Measurements from ENCODE around the gene GORASP1.

Gene GORASP1

GRCh38 chr3:39125841-39126500, 18.5 kb upstream of the GORASP1 start:
- Histone ChIP-seq H3K4me3 (ENCODE audit: low read depth, low read length) (no peak overlapping the region), H3K9me3 (ENCODE audit: control insufficient read depth, insufficient read depth, low read depth, low read length) (no peaks in the 10 kb centered on the region), H3K4me1 (ENCODE audit: control insufficient read depth, insufficient read depth, low read length) (no peaks in the 10 kb centered on the region), H3K27ac (ENCODE audit: extremely low read depth, low read depth, low read length) (no peak overlapping the region), H3K36me3 (ENCODE audit: control insufficient read depth in 2 of 2, insufficient read depth in 1 of 2, low read length in 2 of 2) (no peaks in the 10 kb centered on the region)
- ChIA-PET POLR2A (interaction anchor here (0.9 to 1.3 kb wide), 2 partner anchors 60 to 162 kb away, joined by 3 to 4 read pairs; no protein-coding TSS in a partner anchor), CTCF (interaction anchor here (0.6 to 8.1 kb wide), 25 partner anchors 8 to 376 kb away, joined by 3 to 145 read pairs (median 4); partner anchors contain the start of genes CX3CR1, GORASP1 and TTC21A)
- TF ChIP-seq ZNF398 (tag by site-specific recombination; IDR thresholded peaks at IDR 0.05) (0 out of 2 replicates have a peak, but pooled peaks have one; percentile 8), ZFP69B (tag by site-specific recombination; IDR thresholded peaks at IDR 0.05) (no peak), ZNF473 (tag by site-specific recombination; IDR thresholded peaks at IDR 0.05) (no peak), ZSCAN30 (tag by site-specific recombination; IDR thresholded peaks at IDR 0.05) (no peak), ZNF37A (tag by site-specific recombination; IDR thresholded peaks at IDR 0.05) (no peak)

GRCh38 chr3:39124876-39125840, 17.7 kb upstream of the GORASP1 start:
- H3K27ac ChIP-seq (ENCODE audit: extremely low read depth, low read depth, low read length) = no peak overlapping the region
- CTCF ChIA-PET = interaction anchor here (0.6 to 8.1 kb wide), 19 partner anchors 9 to 306 kb away, joined by 3 to 145 read pairs (median 5); partner anchors contain the start of genes CX3CR1, GORASP1 and TTC21A
- no peak overlapping the region for H3K4me3 ChIP-seq (ENCODE audit: low read depth, low read length)
- H3K9me3 ChIP-seq (ENCODE audit: control insufficient read depth, insufficient read depth, low read depth, low read length) = no peaks in the 10 kb centered on the region
- no peaks in the 10 kb centered on the region for H3K36me3 ChIP-seq (ENCODE audit: control insufficient read depth in 2 of 2, insufficient read depth in 1 of 2, low read length in 2 of 2)
- no peaks in the 10 kb centered on the region for H3K4me1 ChIP-seq (ENCODE audit: control insufficient read depth, insufficient read depth, low read length)
- POLR2A ChIA-PET = interaction anchor here (0.9 to 1.3 kb wide), 3 partner anchors 27 to 163 kb away, joined by 3 to 4 read pairs (median 3); no protein-coding TSS in a partner anchor
- TF ChIP-seq ZBTB10 (tag by site-specific recombination; IDR thresholded peaks at IDR 0.05) (no peak), ZNF449 (tag by site-specific recombination; IDR thresholded peaks at IDR 0.05) (no peak), ZNF654 (tag by site-specific recombination; IDR thresholded peaks at IDR 0.05; ENCODE audit: low read depth) (0 out of 2 replicates have a peak, but pooled peaks have one; percentile 7)

GRCh38 chr3:39122813-39123212, 15.4 kb upstream of the GORASP1 start:
- H3K4me3 ChIP-seq (ENCODE audit: low read depth, low read length) = no peak overlapping the region
- H3K4me1 ChIP-seq (ENCODE audit: control insufficient read depth, insufficient read depth, low read length) = no peaks in the 10 kb centered on the region
- no peaks in the 10 kb centered on the region for H3K36me3 ChIP-seq (ENCODE audit: control insufficient read depth in 2 of 2, insufficient read depth in 1 of 2, low read length in 2 of 2)
- no peak overlapping the region for H3K27ac ChIP-seq (ENCODE audit: extremely low read depth, low read depth, low read length)
- POLR2A ChIA-PET = no interaction called here
- CTCF ChIA-PET = interaction anchor here (1.0 to 6.6 kb wide), 4 partner anchors 22 to 169 kb away, joined by 3 to 64 read pairs (median 4); no protein-coding TSS in a partner anchor
- H3K9me3 ChIP-seq (ENCODE audit: control insufficient read depth, insufficient read depth, low read depth, low read length) = no peaks in the 10 kb centered on the region
- TF ChIP-seq ZNF544 (tag by site-specific recombination; IDR thresholded peaks at IDR 0.05) (no peak), SP2 (tag by site-specific recombination; IDR thresholded peaks at IDR 0.05) (no peak), PRDM10 (tag by site-specific recombination; IDR thresholded peaks at IDR 0.05) (no peak), ATF2 (tag by site-specific recombination; IDR thresholded peaks at IDR 0.05; ENCODE audit: low read depth) (no peak), ZBTB49 (tag by site-specific recombination; IDR thresholded peaks at IDR 0.05; ENCODE audit: low read depth) (no peak)
